H1 (cell line): ENCODE measurements around the gene METTL25B. TPM values are rescaled to one million over a fixed set of nuclear protein-coding genes. Genes with fewer than 3 reads are reported as not detected.

Experiments used
- CTCF ChIA-PET: fragments of 300-600 bp; sonication (Branson Sonifier 250); formaldehyde crosslinking; loops from one replicate; lab custom pipeline; 2021; ENCODE audit not compliant: partially characterized antibody; lab: Charles Lee
- POLR2A ChIA-PET: fragments of 300-600 bp; sonication (Branson Sonifier 250); formaldehyde crosslinking; loops from one replicate; lab custom pipeline; 2021; ENCODE audit warnings: inconsistent platforms; ENCODE audit not compliant: partially characterized antibody; lab: Charles Lee
- DNase-seq, 2 experiments: peaks; one replicate each; pipeline versions ENCODE4 v3.0.0 to v3.0.0-alpha.2; 2010 to 2022; ENCODE audit warnings: low spot score in 2 of 2, low read depth in 1 of 2, mixed read lengths in 1 of 2
- FAIRE-seq: peaks from 2 replicates; lab custom pipeline; 2011; peaks lifted over from hg19 to GRCh38; lab: Jason Lieb, UNC
- H2AFZ ChIP-seq: 2 replicates; pipeline ENCODE4 v1.8.1; 2012; ENCODE audit warnings: low read length, inconsistent platforms
- H2AK5ac ChIP-seq: 2 replicates; pipeline ENCODE4 v1.6.1; 2013; ENCODE audit warnings: low read depth, low read length
- H2BK120ac ChIP-seq: replicated peaks from 2 replicates; pipeline ENCODE3; 2013; ENCODE audit warnings: low read depth, low read length, inconsistent platforms
- H2BK12ac ChIP-seq: 2 replicates; pipeline ENCODE4 v1.6.1; 2013; ENCODE audit warnings: low read depth, low read length
- H2BK15ac ChIP-seq: 2 replicates; pipeline ENCODE4 v1.6.1; 2013; ENCODE audit warnings: low read length
- H2BK20ac ChIP-seq: 2 replicates; pipeline ENCODE4 v1.6.1; 2013; ENCODE audit warnings: low read length
- H2BK5ac ChIP-seq: 2 replicates; pipeline ENCODE4 v1.6.1; 2013; ENCODE audit warnings: low read depth, low read length
- H3K14ac ChIP-seq: 2 replicates; pipeline ENCODE4 v1.6.1; 2013; ENCODE audit warnings: inconsistent platforms; ENCODE audit not compliant: insufficient read length
- H3K18ac ChIP-seq: 2 replicates; pipeline ENCODE4 v1.6.1; 2013; ENCODE audit warnings: low read length; ENCODE audit errors: extremely low read depth
- H3K23ac ChIP-seq: 2 replicates; pipeline ENCODE4 v1.6.1; 2013; ENCODE audit warnings: inconsistent platforms; ENCODE audit not compliant: insufficient read length
- H3K23me2 ChIP-seq: 2 replicates; pipeline ENCODE4 v1.6.1; 2013; ENCODE audit warnings: low read depth, low read length
- H3K27ac ChIP-seq: 2 replicates; pipeline ENCODE4 v1.6.1; 2011; ENCODE audit warnings: low read depth, low read length, inconsistent platforms
- H3K27me3 ChIP-seq, 4 experiments: replicated peaks in 1 of 4; 1 replicate in 1 of 4; 2 replicates in 3 of 4; pipeline versions ENCODE4 v1.6.1 to v1.8.1; 2011 to 2013; ENCODE audit warnings: low read length in 3 of 4, mild to moderate bottlenecking in 3 of 4, inconsistent platforms in 2 of 4, mixed read lengths in 2 of 4, moderate library complexity in 1 of 4; ENCODE audit not compliant: control insufficient read depth in 3 of 4, insufficient read depth in 3 of 4; ENCODE audit errors: extremely low read depth in 1 of 4
- H3K36me3 ChIP-seq, 4 experiments: 2 replicates each; pipeline versions ENCODE4 v1.6.1 to v1.8.1; 2011 to 2013; ENCODE audit warnings: mild to moderate bottlenecking in 4 of 4, low read length in 3 of 4, moderate library complexity in 2 of 4, control low read depth in 1 of 4, inconsistent platforms in 1 of 4; ENCODE audit not compliant: insufficient read depth in 4 of 4, control insufficient read depth in 2 of 4
- H3K4ac ChIP-seq: replicated peaks from 2 replicates; pipeline ENCODE3; 2013; ENCODE audit warnings: low read length, low read depth, mixed read lengths, inconsistent platforms; ENCODE audit not compliant: insufficient read length
- H3K4me1 ChIP-seq, 4 experiments: replicated peaks in 1 of 4; 1 replicate in 1 of 4; 2 replicates in 3 of 4; pipeline versions ENCODE4 v1.6.1 to v1.8.1; 2011 to 2013; ENCODE audit warnings: low read length in 3 of 4, inconsistent platforms in 2 of 4, mixed read lengths in 1 of 4; ENCODE audit not compliant: insufficient read depth in 4 of 4, control insufficient read depth in 3 of 4
- H3K4me2 ChIP-seq, 2 experiments: 2 replicates each; pipeline versions ENCODE4 v1.6.1 to v1.8.1; 2011 to 2013; ENCODE audit warnings: low read depth in 2 of 2, low read length in 2 of 2, control low read depth in 1 of 2, inconsistent platforms in 1 of 2, mild to moderate bottlenecking in 1 of 2; ENCODE audit not compliant: insufficient read depth in 1 of 2
- H3K4me3 ChIP-seq, 4 experiments: fragments of 200-600, 300-600 bp in 1 of 4; sonication (generic), shearing (Covaris generic), sonication (Bioruptor Twin) in 1 of 4; 2 replicates each; pipeline versions ENCODE4 v1.5.1 to v1.8.1; 2011 to 2016; ENCODE audit warnings: low read length in 4 of 4, low read depth in 3 of 4, control low read depth in 2 of 4, inconsistent platforms in 2 of 4, mild to moderate bottlenecking in 2 of 4, mixed read lengths in 1 of 4, moderate library complexity in 1 of 4; ENCODE audit not compliant: insufficient read depth in 2 of 4; ENCODE audit errors: extremely low read depth in 1 of 4
- H3K56ac ChIP-seq: replicated peaks from 2 replicates; pipeline ENCODE3; 2013; ENCODE audit warnings: low read depth, mild to moderate bottlenecking, mixed read lengths, low read length, inconsistent platforms; ENCODE audit not compliant: insufficient read length
- H3K79me1 ChIP-seq: 2 replicates; pipeline ENCODE4 v1.6.1; 2013; ENCODE audit warnings: low read depth, low read length, control low read depth
- H3K79me2 ChIP-seq, 2 experiments: 2 replicates each; pipeline versions ENCODE4 v1.6.1 to v1.8.1; 2012 to 2013; ENCODE audit warnings: low read length in 2 of 2, mild to moderate bottlenecking in 2 of 2, inconsistent platforms in 1 of 2; ENCODE audit not compliant: insufficient read depth in 2 of 2, control insufficient read depth in 1 of 2
- H3K9ac ChIP-seq, 4 experiments: replicated peaks in 1 of 4; 1 replicate in 1 of 4; 2 replicates in 3 of 4; pipeline versions ENCODE4 v1.6.1 to v1.8.1; 2011 to 2013; ENCODE audit warnings: low read depth in 3 of 4, low read length in 3 of 4, control low read depth in 2 of 4, mild to moderate bottlenecking in 2 of 4, moderate library complexity in 2 of 4, inconsistent platforms in 1 of 4; ENCODE audit errors: extremely low read depth in 1 of 4
- H3K9me3 ChIP-seq, 2 experiments: 2 replicates each; pipeline versions ENCODE4 v1.6.1 to v1.8.1; 2012 to 2013; ENCODE audit warnings: mild to moderate bottlenecking in 2 of 2, moderate library complexity in 2 of 2, control low read depth in 1 of 2, inconsistent platforms in 1 of 2, low read depth in 1 of 2, low read length in 1 of 2, mixed read lengths in 1 of 2; ENCODE audit not compliant: insufficient read depth in 2 of 2
- H4K20me1 ChIP-seq, 2 experiments: replicated peaks in 1 of 2; 2 replicates each; pipeline versions ENCODE3 to v1.8.1; 2011 to 2013; ENCODE audit warnings: inconsistent platforms in 2 of 2, low read length in 2 of 2, mild to moderate bottlenecking in 1 of 2; ENCODE audit not compliant: insufficient read depth in 2 of 2, control insufficient read depth in 1 of 2
- H4K5ac ChIP-seq: 2 replicates; pipeline ENCODE4 v1.6.1; 2013; ENCODE audit warnings: low read length, low read depth, mixed read lengths, inconsistent platforms; ENCODE audit not compliant: insufficient read length
- H4K8ac ChIP-seq: 2 replicates; pipeline ENCODE4 v1.8.0; 2013; ENCODE audit warnings: mild to moderate bottlenecking, moderate library complexity, low read length, inconsistent platforms; ENCODE audit not compliant: insufficient read depth; ENCODE audit errors: extremely low read depth
- H4K91ac ChIP-seq: replicated peaks from 2 replicates; pipeline ENCODE3; 2013; ENCODE audit warnings: low read length, mixed read lengths, inconsistent platforms; ENCODE audit not compliant: insufficient read length
- WGBS, 2 experiments: shearing (Covaris generic) in 1 of 2; methylation state at CpG; one replicate each; pipeline versions ENCODE4 v1.1.6 to v1.1.7; 2013 to 2015; ENCODE audit warnings: low lambda C conversion rate in 2 of 2, mixed read lengths in 2 of 2, inconsistent platforms in 1 of 2, low coverage in 1 of 2, missing lambda C conversion rate in 1 of 2; ENCODE audit not compliant: insufficient replicate concordance in 2 of 2, insufficient coverage in 1 of 2, insufficient read length in 1 of 2; ENCODE audit errors: extremely low coverage in 1 of 2, missing lambda C conversion rate in 1 of 2; 5-methylcytosine and 5-hydroxymethylcytosine counted together
- polyA plus RNA-seq, 7 experiments: library from polyadenylated mRNA; depleted of rRNA in 3 of 7; stranded (reverse) in 5 of 7; unstranded in 2 of 7; fragments of >200 nt in 5 of 7; fragments of 200-250 nt in 2 of 7; gene quantifications; 1 replicate in 5 of 7; 2 replicates in 1 of 7; 4 replicates in 1 of 7; pipeline versions ENCODE4 v1.2.1 to v1.2.3, GENCODE V29; 2011 to 2013; ENCODE audit warnings: missing spikeins in 2 of 7, mixed read lengths in 2 of 7
- total RNA-seq: library from RNA; stranded (reverse); fragmentation: NEBNext Ultra II Directional; extraction: Animal tissue kit (Norgen Biotek cat#: 25700); gene quantifications from 2 replicates; pipeline ENCODE4 v1.2.1, GENCODE V29; 2021

The METTL25B gene
- total and polyA plus RNA-seq, 2 of the 8 experiments (the other 6 are each of a cell fraction or from before 2014, with no cell fraction given): 28.4 to 30.1 TPM

DNA sequence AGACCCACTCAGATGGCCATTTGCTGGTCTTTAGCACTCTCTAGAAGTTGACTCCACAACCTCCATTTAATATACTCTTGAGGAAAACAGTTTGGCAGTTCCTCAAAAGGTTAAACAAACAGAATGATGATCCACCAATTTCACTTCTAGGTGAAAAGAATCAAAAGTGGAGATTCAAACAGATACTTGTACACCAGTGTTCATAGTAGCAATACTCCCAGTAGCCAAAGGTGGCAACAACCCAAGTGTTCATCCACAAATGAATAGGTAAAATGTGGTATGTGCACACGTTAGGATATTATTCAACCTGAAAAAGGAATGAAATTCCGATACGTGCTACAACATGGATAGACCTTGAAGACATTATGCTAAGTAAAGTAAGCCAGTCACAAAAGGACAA is 45.3 kb downstream of the METTL25B start:
- H4K91ac ChIP-seq: no peak overlapping the region
- H3K9ac ChIP-seq: no peak overlapping the region
- H2BK5ac ChIP-seq: no peak overlapping the region
- no peak overlapping the region for H3K56ac ChIP-seq
- no peak overlapping the region for H3K4me3 ChIP-seq
- H3K23me2 ChIP-seq: no peaks in the 10 kb centered on the region
- H2BK20ac ChIP-seq: no peak overlapping the region
- H3K79me2 ChIP-seq: peaks cover 36 to 92% of the 10 kb centered on the region in 2 experiments
- H3K23ac ChIP-seq: no peak overlapping the region
- no peak overlapping the region for H4K5ac ChIP-seq
- no peak overlapping the region for H3K4me2 ChIP-seq
- 93% methylated on average over 3 of the region's 3 CpGs; no CpG with 5 or more reads in 1 of the 2 experiments for WGBS, 2 experiments
- no peak overlapping the region for H2BK15ac ChIP-seq
- H4K8ac ChIP-seq: no peak overlapping the region
- H3K79me1 ChIP-seq: peaks cover 18% of the 10 kb centered on the region
- no peak for DNase-seq
- FAIRE-seq: no peak
- no peaks in the 10 kb centered on the region for H3K27me3 ChIP-seq
- no peaks in the 10 kb centered on the region for H3K9me3 ChIP-seq
- ChIA-PET POLR2A (interaction anchor here (0.5 to 8.2 kb wide), 4 partner anchors 12 to 110 kb away, joined by 3 to 121 read pairs (median 6); partner anchors contain the start of gene HDGF), CTCF (interaction anchor here (0.7 to 11.7 kb wide), 12 partner anchors 8 to 114 kb away, joined by 3 to 100 read pairs (median 4); partner anchors contain the start of genes ISG20L2 and METTL25B)
- no peak overlapping the region for H3K14ac ChIP-seq
- H4K20me1 ChIP-seq: peaks cover 18% of the 10 kb centered on the region in 2 experiments
- H2BK12ac ChIP-seq: no peak overlapping the region
- H2BK120ac ChIP-seq: no peak overlapping the region
- no peak overlapping the region for H3K18ac ChIP-seq
- no peak overlapping the region for H3K27ac ChIP-seq
- peaks cover 0 to 5% (median 2%) of the 10 kb centered on the region in 4 experiments; a peak in 3 of 7 replicates for H3K4me1 ChIP-seq
- H2AK5ac ChIP-seq: no peak overlapping the region
- no peak overlapping the region for H3K4ac ChIP-seq
- no peak overlapping the region for H2AFZ ChIP-seq
- peaks cover 0 to 17% (median 2%) of the 10 kb centered on the region in 4 experiments; a peak in 3 of 8 replicates for H3K36me3 ChIP-seq
